AG09319 (cell line): ENCODE measurements around the gene SLC22A7.

Experiments used
- DNase-seq: peaks from one replicate; pipeline ENCODE4 v3.0.0-alpha.2; 2010; ENCODE audit warnings: low read depth; ENCODE audit errors: extremely low read depth
- TF ChIP-seq, protein P1 (sequence below): IDR thresholded peaks from 2 replicates; pipeline ENCODE4 v1.5.1; 2011; ENCODE audit warnings: low read depth, mild to moderate bottlenecking, inconsistent platforms, low read length, moderate library complexity

Gene SLC22A7

DNA sequence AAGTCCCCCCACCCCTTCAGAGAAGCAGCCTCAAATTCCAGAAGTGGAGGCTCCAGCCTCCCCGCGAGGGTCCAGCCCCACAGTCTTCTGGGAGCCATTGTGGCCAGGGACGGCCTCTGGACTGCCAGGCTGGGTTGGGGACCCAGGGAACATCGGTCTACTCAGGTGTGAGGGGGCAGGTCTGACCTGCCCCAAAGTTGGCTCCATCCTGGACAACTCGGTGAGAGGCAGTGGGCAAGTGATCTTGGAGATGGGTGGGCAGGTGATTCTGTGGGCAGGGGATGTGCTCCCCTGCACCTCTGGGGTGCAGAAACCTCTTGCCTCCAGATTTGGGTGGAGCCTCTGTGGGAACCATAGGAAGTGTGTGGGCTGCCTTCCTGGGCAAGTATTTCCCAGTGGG, 12.2 kb upstream of the SLC22A7 start:
- no peak for DNase-seq
- TF ChIP-seq, protein P1, sequence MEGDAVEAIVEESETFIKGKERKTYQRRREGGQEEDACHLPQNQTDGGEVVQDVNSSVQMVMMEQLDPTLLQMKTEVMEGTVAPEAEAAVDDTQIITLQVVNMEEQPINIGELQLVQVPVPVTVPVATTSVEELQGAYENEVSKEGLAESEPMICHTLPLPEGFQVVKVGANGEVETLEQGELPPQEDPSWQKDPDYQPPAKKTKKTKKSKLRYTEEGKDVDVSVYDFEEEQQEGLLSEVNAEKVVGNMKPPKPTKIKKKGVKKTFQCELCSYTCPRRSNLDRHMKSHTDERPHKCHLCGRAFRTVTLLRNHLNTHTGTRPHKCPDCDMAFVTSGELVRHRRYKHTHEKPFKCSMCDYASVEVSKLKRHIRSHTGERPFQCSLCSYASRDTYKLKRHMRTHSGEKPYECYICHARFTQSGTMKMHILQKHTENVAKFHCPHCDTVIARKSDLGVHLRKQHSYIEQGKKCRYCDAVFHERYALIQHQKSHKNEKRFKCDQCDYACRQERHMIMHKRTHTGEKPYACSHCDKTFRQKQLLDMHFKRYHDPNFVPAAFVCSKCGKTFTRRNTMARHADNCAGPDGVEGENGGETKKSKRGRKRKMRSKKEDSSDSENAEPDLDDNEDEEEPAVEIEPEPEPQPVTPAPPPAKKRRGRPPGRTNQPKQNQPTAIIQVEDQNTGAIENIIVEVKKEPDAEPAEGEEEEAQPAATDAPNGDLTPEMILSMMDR: no peak

DNA sequence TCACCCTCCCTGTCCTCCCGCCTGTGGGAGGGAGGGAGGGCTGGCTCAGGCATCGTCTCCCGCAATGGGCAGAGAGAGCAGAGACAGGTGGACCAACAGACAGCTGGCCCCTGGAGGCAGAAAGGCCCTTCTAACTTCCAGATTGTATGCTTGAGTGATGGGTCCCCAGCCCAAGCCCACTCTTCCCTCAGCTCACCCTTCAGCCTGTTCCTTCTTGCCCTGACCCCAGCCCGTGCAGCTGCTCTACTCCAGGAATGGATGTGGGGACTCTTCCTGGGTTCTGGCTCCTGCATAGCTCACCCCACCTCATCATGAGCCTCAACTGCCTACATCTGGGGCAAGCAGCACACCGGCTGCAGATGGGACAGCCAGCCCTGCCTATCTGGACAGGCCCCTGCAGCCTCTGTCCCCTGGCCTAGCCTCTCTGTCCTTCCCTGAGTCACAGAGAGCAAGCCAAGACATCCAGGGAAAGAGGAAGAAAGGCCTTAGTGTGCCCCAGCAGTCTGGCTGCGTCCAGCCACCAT, 11.5 kb upstream of the SLC22A7 start:
- no peak for DNase-seq
- TF ChIP-seq, protein P1: no peak

DNA sequence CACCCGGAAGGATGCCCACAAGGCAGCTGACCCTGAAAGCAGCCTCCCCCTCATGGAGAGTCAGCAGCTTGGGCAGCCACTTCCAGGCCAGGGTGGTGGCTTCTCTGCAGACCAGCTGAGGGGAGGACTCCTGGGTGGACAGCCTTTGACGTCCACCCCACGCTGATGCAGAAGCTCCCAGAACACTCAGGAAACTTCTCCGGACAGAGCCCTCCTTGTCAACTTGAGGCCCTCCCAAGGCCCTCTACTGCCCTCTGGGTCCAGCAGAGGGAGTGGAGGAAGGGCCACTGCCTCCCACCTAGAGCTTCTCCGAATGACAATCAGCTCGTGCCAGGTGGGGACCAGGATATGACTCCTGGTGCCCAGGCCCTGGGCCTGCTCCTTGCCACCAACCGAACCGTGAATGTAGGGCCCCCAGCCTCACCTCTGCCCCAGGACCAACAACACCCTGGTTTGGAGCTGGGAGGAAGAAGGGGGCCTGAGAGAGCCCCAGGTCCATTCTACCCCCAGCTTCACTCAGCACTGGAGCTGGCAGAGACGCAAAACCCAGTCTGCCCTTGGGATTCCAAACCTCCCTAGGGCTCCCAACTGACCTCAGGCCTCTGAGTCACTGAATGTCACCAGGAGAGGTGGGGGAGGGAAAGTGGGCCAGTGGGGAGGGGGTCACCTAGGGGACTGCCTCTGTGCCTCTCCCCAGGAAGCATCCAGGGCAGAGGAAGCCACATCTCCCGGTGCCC, 10.9 kb upstream of the SLC22A7 start:
- TF ChIP-seq, protein P1: no peak
- no peak for DNase-seq

DNA sequence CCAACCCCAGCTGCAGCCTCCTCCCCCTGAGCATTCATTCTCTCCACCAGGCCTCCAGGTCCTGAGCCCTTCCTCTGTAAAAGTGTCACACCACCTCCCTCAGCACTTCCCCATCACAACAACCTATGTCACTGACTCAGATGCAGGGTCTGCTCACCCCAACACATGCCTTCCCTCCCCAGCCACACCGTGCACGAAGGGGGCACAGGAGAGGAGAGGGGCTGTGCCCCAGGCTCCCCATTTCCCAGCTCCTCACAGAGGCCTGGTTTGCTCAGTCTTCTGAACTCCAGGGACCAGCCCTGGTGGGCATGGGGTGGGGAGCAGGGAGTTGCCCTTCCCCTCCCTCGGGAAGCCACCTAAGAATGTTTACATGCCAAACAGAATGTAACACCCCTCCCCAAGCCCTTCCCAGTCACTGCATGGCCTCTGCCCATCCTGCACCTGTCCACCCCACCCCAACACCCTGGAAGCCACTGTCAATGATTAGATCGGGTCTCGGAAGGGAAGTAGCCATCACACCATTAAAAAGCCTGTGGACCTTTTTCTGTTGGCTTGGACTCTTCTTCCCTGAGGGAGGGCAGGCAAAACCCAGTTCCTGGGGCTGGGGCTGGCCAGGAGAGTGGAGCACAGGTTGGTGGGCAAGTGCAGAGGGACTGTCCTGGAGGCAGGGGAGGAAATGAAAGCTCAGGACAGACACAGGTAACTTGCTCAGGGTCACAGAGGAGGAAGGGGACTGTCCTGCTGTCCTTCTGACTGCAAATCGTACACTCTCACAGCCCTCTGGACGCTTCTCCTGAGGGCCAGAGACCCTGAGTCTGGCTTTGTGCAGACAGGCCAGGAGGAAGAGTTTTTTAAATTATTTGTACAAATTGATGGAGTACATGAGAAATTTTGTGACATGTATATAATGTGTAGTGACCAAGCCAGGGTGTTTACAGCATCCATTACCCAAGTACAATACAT, 10.1 kb upstream of the SLC22A7 start:
- TF ChIP-seq, protein P1: no peak
- DNase-seq: no peak

DNA sequence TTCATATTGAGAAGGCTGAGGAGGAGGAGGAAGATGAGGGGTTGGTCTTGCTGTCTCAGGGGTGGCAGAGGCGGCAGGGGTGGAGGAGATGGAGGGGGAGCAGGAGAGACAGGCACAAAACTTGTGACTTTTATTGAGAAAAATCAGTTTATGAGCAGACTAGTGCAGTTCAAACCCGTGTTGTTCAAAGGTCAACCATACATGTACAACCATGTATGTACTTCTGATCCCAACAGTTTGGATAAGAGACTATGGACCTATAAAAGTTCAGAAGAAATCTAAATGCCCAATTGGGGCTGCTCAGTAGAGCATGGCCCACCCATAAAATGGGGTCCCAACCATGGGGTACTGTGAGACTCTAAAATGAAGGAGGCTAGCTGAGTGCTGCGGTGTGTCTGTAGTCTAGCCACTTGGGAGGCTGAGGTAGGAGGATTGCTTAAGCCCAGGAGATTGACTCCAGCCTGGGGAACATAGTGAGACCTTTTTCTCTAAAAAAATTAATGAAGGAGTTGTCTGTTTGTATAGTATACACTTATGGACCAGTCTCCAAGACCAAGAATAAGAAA, 7.6 kb upstream of the SLC22A7 start:
- TF ChIP-seq, protein P1: no peak
- no peak for DNase-seq

DNA sequence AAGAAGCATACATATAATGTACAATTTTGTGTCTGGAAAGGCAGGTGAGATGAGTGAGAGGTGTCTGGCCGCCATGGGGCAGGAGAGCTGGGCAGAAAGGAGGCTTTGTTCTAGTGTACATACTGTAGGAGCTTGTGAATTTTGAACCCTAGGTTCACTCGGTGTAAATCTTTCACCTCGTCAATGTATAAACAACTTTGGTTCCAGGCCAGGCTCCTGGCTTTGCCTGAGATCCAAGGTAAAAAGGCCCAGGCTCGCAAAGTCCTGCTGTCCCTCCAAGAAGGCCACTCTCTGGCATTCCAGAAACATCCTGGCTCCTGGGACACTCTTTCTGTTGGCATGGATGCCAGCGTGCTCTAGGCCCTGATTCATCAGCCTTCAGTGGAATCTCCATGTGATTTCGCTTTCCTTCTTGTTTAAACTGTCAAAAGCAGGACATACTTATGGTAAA, 7.1 kb upstream of the SLC22A7 start:
- no peak for DNase-seq

More for the DNA sequence above, 7.1 kb upstream of the SLC22A7 start:
- TF ChIP-seq, protein P1: no peak
